Suprapubic skin (tissue), 4 donors: ENCODE results near the gene C1QTNF8.

ENCODE experiments used
- POLR2A ChIP-seq, 2 donors: fragments of 450-650 bp; IDR thresholded peaks; one replicate each; pipeline ENCODE4 v1.6.1; 2017; ENCODE audit warnings: antibody characterized with exemption in 2 of 2, mild to moderate bottlenecking in 2 of 2, moderate library complexity in 2 of 2
- POLR2AphosphoS5 ChIP-seq, 3 donors: sonication (generic); formaldehyde crosslinking; IDR thresholded peaks; one replicate each; pipeline ENCODE4 v1.6.1; 2017; ENCODE audit warnings: antibody characterized with exemption in 3 of 3
- TF ChIP-seq, protein P1 (sequence below), 2 donors: fragments of 200-600 bp in 1 of 2; fragments of 450-650 bp in 1 of 2; sonication (generic) in 1 of 2; IDR thresholded peaks; one replicate each; pipeline ENCODE4 v1.5.1; 2016 to 2019; ENCODE audit warnings: antibody characterized with exemption in 2 of 2, mild to moderate bottlenecking in 1 of 2, moderate library complexity in 1 of 2

DNA sequence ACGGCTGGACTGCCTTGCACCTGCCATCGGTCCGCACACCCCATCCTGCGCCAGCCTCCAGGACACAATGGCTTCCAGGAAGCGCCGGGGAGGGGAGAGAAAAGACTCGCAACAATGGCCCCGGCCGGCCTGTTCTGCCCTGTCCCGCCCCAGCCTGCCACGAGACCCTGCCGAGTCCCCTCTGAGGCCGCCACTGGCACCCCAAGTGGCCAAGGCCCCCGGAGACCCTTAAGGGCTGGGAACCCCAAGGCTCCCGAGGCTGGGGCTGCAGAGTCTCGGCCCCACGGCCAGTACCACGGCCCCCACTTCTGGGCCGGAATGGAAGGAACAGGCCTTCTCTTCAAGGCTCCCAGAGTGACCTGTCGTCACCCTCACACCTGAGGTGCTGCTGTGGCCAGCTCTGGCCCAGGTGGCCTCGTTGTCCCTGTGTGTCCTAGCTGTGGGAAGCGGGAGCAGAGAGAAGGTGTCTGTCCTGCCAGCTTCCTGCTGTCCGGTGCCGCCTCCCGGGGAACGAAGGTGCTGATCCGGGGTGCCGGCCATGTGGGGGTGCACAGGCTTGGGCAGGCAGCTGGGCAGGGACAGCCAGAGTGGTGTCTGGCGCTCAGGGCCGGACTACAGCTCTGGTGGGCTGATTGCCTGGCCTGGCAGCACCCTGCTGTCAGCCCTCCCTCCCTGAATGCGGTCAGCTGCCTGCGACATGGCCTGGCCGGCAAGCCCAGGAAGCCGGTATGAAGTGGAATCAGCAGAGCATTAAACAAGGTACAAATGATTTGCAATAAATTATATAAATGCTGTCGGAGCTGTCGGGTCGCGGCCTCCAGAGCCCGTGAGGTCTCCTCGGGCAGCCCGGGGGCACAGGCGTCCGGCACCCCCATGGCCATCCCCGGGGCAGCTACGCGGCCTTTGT, 48.7 kb upstream of the C1QTNF8 start:
- TF ChIP-seq POLR2A (IDR thresholded peaks at IDR 0.05) (no peak), POLR2AphosphoS5 (IDR thresholded peaks at IDR 0.05) (no peak)
- TF ChIP-seq, protein P1, sequence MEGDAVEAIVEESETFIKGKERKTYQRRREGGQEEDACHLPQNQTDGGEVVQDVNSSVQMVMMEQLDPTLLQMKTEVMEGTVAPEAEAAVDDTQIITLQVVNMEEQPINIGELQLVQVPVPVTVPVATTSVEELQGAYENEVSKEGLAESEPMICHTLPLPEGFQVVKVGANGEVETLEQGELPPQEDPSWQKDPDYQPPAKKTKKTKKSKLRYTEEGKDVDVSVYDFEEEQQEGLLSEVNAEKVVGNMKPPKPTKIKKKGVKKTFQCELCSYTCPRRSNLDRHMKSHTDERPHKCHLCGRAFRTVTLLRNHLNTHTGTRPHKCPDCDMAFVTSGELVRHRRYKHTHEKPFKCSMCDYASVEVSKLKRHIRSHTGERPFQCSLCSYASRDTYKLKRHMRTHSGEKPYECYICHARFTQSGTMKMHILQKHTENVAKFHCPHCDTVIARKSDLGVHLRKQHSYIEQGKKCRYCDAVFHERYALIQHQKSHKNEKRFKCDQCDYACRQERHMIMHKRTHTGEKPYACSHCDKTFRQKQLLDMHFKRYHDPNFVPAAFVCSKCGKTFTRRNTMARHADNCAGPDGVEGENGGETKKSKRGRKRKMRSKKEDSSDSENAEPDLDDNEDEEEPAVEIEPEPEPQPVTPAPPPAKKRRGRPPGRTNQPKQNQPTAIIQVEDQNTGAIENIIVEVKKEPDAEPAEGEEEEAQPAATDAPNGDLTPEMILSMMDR (IDR thresholded peaks at IDR 0.05), result no peak
